D721Med (cell line): ENCODE measurements around the gene TNFRSF13B.

ENCODE experiments used
- DNase-seq: peaks from one replicate; pipeline ENCODE4 v3.0.0; 2011; ENCODE audit warnings: low spot score; ENCODE audit not compliant: insufficient read length
- FAIRE-seq: peaks from 2 replicates; lab custom pipeline; 2011; peaks lifted over from hg19 to GRCh38; lab: Jason Lieb, UNC
- TF ChIP-seq, protein P1 (sequence below): IDR thresholded peaks from 2 replicates; pipeline ENCODE4 v1.5.1; 2012; ENCODE audit warnings: mild to moderate bottlenecking, control low read depth; ENCODE audit not compliant: insufficient read depth; ENCODE audit errors: missing control alignments

The TNFRSF13B gene

DNA sequence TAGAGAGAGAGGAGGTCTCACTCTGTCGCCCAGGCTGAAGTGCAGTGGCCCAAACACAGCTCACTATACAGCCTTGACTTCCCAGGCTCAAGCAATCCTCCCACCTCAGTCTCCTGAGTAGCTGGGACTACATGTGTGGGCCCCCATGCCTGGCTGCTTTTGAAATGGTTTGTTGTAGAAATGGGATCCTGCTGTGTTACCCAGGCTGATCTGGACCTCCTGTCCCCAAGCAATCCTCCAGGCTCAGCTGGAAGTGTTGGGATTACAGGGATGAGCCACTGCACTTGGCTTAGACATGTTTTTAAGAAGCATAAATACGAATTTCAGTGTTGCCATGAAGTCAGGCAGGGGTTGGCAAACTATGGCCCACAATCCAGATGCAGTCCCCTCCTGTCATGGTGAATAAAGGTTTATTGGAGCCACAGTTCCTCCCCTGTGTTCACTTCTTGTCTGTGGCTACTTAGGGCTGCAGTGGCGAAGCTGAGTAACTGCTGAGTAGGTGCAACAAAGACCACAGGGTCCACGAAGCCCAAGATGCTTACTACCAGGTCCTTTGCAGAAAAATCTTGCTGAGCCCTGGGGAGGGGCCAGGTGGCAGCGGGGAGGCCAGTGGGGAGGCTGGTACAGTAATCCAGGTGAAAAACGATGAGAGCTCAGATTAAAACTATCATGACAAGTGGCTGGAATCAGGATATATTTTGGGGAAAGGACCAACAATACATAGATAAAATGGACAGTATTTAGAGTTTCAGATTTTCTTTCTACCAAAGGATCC is 35.2 kb downstream of the TNFRSF13B start:
- TF ChIP-seq, protein P1, sequence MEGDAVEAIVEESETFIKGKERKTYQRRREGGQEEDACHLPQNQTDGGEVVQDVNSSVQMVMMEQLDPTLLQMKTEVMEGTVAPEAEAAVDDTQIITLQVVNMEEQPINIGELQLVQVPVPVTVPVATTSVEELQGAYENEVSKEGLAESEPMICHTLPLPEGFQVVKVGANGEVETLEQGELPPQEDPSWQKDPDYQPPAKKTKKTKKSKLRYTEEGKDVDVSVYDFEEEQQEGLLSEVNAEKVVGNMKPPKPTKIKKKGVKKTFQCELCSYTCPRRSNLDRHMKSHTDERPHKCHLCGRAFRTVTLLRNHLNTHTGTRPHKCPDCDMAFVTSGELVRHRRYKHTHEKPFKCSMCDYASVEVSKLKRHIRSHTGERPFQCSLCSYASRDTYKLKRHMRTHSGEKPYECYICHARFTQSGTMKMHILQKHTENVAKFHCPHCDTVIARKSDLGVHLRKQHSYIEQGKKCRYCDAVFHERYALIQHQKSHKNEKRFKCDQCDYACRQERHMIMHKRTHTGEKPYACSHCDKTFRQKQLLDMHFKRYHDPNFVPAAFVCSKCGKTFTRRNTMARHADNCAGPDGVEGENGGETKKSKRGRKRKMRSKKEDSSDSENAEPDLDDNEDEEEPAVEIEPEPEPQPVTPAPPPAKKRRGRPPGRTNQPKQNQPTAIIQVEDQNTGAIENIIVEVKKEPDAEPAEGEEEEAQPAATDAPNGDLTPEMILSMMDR = no peak
- FAIRE-seq (no peak), DNase-seq (no peak)

GRCh38 chr17:16935786-16936185 is 36.1 kb downstream of the TNFRSF13B start:
- DNase-seq (no peak), FAIRE-seq (no peak)
- TF ChIP-seq, protein P1 = no peak

DNA sequence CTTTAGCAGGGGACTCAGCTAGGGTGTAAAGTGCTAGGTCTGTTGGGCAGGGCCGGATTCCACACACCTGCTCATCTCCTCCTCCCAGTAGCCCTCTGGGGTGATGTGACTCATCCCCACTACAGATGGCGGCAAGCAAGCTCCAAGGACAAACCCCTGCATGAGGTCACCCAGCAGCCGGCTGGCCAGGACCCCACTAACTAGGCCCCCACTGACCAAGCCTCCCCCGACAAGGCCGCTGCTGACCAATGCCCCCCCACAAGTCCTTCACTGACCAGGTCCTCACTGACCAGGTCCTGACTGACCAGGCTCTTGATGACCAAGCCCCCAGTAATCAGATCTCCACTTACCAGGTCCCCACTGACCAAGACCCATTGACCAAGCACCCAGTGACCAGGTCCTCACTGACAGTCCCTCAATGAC is 36.7 kb downstream of the TNFRSF13B start:
- TF ChIP-seq, protein P1 = no peak
- no peak for FAIRE-seq
- no peak for DNase-seq

DNA sequence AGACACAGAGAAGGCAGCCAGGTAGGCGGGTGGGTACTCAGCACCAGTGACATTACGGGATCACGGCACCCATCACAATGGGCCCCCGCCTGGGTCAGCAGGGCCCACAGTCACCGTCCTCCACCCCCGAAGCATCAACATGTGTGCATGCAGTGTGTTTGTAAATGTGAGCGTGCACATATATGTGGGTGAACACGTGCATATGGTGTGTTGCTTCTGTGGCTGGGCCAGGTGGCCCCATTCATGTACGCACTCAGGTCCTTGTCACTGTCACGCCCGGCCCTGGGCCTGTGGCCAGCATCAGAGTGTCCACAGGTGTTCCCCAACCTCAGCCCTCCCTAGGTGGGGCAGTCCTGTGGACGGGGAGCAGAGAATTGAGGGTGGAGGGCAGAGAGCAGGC is 37.1 kb downstream of the TNFRSF13B start:
- FAIRE-seq (no peak), DNase-seq (no peak)
- TF ChIP-seq, protein P1 = no peak

GRCh38 chr17:16934133-16934795 is 37.7 kb downstream of the TNFRSF13B start:
- DNase-seq (no peak), FAIRE-seq (no peak)
- TF ChIP-seq, protein P1 = no peak

DNA sequence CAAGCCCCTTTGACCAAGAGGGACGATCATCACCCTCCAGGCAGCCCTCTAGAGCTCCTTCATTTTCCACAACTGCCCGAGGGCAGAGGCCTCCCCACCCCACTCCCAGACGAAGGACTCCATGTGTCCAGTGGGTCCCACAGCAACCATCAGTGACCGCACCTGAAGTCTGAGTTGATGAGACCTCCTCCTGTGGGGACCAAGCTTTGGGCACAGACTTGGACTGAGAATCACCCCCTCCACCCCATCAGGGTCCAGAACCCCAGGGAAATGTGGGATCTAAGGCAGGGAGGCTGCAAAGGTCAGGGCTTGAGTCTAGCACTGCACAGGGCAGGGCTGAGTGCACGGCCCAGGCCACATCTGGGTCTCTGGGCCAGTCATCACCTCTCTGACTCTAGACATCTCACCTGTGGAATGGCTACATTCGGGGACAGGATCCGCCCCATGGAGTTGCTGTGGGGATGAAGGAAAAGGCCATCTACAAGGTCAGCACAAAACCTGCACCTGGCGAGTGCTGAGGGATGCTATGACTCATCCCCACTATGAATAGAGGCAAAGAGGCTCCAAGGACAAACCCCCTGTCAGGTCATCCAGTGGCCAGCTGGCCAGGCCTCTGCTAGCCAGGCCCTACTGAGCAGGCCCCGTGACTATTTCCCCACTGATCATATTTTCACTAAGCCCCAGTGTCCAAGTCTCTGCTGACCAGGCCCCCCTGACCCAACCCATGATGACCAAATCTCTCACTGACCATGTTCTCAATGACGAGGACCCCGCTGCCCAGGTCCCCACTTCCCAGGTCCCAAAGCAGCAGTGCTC is 38.4 kb downstream of the TNFRSF13B start:
- FAIRE-seq (no peak), DNase-seq (no peak)
- TF ChIP-seq, protein P1 = no peak
